ENCODE results near the gene GRIK1.
A peak's percentile ranks its signal among the peaks of the same experiment; 100 is the strongest.

Gene GRIK1

DNA sequence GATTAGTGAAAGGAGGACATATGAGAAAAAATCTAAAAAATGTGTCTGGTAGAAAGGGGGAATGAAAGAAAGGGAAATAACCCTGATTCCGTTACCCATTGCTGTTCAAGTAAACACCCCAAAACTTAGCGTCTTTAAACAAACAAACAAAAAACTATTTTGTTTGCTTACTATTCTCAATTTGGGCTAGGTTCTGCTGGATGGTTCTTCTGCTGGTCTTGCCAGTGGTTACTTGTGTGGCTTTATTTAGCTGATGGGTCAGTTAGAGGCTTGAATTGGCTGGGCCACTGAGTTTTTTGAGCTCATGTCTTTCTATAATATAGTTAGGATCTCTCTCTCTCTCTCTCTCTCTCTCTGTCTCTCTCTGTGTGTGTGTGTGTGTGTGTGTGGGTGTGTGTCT, 112.1 kb downstream of the GRIK1 start:
- DNase-seq (ENCODE audit: low spot score) = no peak

DNA sequence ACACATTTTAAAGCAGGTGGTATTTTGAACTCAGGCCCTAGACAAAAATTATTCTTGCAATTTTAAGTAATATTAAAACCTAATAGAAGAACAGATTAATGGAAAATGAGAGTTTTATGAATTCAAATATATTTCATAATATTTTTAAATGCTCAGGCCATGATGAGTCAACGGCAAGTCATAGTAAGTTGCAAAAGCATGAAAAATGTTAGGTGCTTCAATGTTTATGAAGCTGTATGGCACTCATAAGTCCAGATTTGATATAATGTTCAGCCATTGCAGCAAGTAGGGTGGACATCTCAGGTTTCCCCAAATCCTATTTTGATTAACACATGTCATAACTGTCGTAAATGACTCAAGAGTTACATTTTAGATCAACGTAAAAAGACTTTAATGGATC, 112.6 kb downstream of the GRIK1 start:
- no peak for DNase-seq (ENCODE audit: low spot score)

DNA sequence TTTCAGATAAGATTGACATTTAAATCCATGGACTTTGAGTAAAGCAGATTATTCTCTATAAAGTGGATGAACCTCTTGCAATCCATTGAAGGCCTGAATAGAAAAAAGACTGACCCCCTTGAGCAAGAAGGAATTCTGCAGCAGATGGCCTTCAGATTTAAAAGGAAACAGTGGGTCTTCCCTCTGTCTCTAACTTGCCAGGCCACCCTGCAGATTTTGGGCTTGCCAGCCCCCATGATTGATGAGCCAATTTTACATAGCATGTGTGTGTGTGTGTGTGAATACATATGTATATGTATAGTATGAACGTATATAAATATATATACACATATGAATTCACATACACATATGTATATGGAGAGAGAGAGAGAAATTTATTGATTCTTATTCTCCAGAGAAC, 113.4 kb downstream of the GRIK1 start:
- no peak for DNase-seq (ENCODE audit: low spot score)

DNA sequence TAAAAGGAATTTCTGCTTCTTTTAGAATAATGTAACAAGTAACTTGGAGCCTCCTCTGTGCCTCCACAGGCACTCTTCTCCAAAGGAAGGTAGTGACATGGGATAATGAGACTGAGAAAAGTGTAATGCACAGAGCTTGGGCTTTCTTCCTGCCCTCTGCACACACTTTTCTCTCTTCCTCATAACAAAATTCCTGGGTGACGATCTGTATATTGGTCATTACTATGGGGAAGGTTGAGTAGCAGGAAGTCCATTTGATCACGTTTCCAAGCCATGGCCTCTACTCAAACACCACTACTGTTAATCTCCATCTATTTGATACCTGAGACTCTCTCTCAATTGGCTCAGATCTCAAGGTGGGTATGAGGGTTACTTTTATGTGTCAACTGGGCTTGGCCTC, 113.9 kb downstream of the GRIK1 start:
- no peak for DNase-seq (ENCODE audit: low spot score)

DNA sequence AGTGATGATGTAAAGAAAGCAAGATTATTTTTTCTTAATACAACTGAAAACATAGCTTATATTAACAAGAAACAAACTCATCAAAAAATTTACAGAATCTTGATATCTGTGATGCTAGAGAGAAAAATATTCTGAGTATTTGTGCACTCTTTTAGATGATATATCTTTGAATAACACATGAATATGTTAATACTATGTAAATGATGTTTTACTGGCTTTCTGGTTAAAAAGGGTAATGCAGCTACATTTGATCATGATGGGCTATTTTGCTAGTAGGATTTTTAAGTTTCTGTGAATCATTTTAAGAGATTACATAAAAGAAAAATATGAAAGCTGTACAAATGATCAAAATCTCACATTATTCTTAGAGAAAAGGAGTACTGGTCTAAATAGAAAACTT, 114.5 kb downstream of the GRIK1 start:
- DNase-seq (ENCODE audit: low spot score) = no peak

DNA sequence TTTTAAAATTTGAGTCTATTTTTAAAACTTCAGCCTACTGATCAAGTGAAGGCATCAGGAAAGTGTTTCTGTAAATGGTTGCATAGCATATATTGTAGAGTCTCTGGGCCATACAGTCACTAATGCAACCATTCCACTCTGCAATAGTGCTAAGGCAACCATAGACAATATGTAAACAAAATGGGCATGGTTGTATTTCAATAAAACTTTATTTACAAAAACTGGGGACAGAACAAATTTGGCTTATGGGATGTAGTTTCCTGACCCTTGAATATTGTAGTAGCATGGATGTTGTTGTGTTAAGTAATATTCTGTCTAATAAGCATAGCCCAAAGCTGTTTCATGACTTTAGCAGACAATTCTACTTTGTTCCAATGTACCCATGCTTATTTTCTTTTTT, 117.7 kb downstream of the GRIK1 start:
- no peak for DNase-seq (ENCODE audit: low spot score)

DNA sequence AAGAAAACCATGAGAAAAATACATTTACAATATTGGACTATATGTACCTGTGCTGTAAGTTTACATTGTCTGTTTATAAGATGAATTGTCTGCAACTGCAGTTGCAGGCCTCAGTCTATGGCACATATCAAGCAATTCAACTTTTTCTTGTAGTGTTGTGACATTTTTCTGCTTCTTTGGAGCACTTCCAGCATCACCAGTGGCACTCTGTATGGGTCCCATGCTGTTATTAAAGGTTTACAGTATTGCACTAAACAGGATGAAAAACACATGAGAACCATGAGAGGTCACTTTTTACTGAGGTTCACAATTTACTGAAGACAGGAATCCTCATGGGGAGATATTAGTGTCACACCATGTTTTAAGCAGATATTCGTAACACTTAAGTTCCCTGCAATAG, 118.6 kb downstream of the GRIK1 start:
- no peak for DNase-seq (ENCODE audit: low spot score)

DNA sequence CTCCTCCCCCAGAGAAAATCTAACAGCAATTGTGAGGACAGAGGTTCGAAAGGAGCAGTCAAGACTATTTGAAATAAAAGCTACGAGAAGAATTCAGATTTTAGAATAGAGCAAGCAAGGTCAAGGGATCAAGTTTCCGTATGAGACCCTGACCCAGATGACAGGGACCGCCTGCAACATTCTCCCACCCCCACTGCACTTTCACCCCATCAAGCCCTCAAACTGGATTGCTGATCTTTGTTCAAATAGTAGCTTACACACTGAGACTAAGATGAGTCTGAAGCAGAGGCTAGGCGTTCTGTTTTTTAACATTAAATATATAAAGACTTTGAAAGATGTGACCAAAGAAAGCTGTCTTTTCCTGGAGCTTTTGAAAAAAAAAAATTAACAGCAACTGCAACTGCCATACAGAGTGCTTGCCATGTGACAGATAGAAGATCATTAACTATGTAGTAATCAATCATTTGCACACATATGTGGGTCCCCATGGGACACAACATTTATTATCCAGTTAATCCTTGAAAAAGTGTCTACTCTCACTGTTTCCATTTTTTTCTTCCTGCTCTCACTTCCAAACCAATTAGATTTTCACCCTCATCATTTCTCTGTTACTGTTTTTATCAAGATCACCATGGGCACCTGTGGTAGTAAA, 120.0 kb downstream of the GRIK1 start:
- DNase-seq (ENCODE audit: low spot score) = no peak

DNA sequence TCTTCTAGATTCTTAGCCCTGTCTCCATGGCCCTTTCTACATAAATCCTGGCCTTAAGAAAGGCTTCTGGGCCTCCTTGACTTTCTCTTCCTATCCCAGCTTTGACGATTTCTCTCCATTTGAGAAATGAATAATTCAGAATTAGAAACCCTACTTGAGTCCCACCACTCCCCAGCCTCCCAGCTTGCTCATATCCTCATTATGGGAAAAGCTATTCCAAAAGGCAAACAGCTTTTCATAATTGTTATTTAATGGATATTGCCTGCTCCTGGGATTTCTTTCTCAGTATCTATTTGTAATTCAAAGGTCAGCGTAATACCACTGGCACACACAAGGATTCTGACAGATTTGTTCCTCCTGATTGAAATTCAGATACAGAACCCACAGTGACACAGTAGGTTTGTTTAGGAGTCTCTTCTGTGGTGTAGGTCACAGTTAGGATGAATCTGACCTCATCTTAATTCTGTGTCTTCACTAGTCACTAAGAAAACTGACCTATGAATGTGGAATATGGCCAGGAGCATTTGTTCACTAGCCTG, 121.3 kb downstream of the GRIK1 start:
- DNase-seq (ENCODE audit: low spot score) = no peak

DNA sequence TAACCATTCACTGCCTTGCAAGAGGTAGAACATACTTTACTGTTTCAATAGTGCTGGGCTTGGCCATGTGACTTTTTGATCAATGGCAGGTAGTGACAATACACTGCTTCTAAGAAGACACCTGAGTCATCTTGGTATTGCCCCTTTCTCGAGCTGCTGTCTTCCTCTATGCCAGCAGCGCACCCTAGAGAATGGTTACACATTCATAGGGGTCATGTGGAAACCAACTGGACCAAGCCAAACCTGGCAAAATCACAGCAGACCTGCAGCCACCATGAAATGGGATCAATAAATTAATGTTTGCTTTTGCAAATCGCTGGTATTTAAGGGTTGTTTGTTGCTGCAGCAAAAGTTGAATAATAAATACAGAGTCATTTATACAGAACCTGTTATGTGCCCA, 122.3 kb downstream of the GRIK1 start:
- DNase-seq (ENCODE audit: low spot score) = no peak

DNA sequence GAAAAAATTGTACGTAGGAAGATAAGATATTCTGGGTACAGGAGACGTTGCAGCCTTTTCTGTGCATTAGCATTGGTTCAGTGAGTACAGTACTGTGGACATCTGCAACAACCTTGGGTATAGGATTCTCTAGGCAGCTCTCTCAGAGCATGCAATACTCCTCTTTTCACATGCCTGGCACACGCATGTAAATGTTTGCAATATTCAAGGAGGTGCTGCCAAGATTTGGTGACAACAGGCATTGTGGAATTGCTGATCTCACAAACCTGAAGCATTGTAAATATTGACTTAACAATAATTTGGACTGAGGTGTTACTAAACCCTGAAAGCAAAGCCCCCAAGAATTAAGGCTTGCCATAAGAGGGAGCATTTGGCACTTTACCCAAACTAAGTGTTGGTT, 126.8 kb downstream of the GRIK1 start:
- DNase-seq (ENCODE audit: low spot score) = no peak

DNA sequence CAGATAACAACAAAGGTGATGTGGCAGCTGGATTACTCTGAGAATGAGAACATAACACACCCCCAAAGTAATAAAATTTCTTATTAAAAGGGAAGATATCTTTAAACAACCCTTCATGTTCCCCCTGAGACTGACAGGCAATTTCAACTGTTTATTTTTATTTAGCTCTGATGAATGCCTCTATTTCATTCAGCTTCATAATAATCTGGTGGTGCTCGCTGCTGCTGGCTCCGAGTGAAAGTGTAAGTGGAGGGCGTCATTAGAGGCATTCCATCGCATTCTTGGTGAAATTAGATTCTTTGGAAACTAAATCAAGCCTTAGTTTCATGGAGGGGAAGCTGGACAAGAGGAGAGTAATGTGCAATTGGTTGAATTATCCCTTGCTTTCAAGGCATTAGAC, 128.9 kb downstream of the GRIK1 start:
- DNase-seq (ENCODE audit: low spot score) = no peak

DNA sequence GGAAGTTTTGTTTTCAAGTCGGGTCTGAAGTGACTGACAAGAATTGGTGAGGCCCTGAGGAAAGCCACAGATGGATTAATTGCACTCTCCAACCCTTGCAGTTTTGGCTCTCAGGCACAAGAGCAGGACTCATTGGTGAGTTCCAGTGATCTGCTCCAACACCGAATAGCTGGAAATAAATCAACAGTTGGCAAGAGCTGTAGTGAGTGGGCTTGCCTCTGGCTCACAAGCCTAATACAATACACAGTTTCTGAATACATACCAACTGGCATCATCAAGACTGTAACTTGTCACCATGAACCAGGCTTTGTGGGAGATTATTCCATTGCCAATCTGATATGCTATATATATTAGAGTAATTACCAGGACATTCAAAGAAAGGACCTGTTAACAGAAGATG, 131.6 kb downstream of the GRIK1 start:
- peak; percentile 57 for DNase-seq (ENCODE audit: low spot score)

DNA sequence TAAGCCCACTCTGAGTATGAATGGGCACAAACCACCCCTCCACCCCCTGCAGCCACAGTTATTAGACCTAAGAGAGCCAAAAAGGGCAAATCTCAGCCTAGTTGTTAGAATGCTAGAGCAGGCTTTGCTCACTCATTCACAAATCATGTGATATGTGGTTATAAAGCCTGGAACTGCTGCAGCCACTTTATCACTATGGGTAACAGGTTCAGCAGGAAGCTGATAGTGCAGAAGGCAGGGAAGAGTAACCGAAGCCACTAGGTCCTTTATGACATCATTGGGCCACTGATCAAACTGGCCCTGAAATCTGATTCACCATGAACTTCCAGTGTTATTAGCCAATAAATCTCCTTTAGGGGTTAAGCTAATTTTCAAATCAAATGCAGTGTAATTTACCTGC, 134.7 kb downstream of the GRIK1 start:
- no peak for DNase-seq (ENCODE audit: low spot score)

DNA sequence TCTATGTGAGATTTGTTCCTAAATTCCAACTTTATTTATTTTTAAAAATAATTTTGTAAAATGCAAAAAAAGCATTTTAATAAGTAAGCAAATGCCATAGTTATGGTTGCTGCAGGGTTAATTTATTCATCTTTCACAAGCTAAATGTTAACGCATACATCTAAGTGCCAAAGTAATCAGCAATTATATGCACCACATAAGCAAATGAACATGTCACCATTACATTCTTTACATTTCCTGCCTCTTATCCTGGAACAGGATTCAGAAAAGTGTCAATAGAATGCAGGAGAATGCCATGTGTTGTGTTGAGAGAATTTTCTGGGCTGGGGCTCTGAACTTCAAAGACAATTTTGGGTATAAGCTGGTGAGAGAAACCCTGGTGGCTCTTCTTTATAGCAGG, 136.6 kb downstream of the GRIK1 start:
- no peak for DNase-seq (ENCODE audit: low spot score)

DNA sequence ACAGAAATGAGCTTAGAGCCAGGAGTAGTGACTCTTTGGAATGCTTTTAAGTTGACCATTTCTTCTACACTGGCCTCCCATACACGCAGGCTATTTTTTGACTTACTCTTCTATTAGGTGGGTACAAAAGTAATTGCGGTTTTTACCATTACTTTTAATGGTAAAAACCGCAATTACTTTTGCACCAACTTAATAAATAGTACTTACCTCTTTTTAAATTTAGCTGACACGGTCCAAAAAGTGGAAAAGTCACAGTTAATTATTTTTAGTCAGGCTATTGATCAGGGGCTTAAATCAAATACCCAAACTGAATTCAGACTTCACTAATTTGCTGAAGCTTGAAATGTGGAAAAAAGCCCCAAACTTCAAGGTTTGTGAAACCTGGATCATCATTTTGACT, 138.7 kb downstream of the GRIK1 start:
- DNase-seq (ENCODE audit: low spot score) = no peak

DNA sequence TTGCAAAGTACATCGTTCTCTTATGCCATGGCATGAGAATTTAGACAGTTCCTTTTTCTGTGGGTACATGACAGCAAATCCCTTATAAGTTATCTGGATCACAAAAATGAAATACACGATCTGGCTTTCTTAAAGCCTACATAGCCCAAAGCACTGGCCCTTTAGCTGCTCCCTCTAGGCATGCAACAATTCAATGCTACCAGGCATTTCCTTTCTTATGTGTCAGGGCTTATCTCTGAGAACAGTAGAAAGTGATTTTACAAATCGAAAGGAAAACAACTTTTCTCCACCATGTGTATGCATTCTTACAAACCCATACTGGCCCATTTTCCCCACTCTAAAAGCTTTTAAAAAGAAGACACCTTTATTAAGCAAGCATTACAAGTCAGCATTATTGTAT, 139.7 kb downstream of the GRIK1 start:
- DNase-seq (ENCODE audit: low spot score) = no peak

DNA sequence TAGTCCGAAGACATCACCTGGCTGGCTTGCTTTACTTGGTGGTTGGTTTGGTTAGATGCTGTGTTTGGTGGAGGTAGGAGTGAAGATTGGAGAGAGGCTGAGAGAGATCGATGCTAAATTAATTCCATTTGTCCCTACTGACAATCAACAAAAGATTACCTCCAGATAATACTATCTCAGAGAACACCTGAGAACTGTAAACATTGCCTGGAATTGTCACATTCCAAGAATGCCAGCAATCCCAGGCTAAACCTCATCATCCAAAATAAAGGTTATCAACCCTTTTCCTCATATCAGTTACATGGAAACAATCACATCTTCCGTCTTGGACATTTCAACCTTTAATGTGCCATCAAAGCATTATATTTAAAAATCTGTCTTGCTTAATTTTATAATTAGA, 141.0 kb downstream of the GRIK1 start:
- DNase-seq (ENCODE audit: low spot score) = no peak

DNA sequence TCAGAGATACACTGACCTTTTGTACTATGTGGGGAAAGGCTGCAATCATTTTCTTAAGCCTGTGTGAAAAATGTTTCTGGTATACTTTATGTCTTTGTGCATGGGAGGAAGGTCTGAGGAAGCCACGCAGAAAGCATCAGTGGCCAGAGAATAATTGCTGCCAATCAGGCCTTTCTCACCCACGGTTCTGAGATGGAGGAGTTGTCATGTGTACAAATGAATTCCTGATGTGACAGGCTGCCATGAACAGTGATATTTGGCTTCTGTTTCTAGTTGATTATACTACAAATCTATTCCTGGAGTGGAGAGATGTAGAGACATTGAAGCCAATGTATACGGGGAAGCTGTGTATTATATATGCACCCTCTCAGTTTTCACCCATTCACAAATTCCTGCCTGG, 142.6 kb downstream of the GRIK1 start:
- DNase-seq (ENCODE audit: low spot score) = no peak

DNA sequence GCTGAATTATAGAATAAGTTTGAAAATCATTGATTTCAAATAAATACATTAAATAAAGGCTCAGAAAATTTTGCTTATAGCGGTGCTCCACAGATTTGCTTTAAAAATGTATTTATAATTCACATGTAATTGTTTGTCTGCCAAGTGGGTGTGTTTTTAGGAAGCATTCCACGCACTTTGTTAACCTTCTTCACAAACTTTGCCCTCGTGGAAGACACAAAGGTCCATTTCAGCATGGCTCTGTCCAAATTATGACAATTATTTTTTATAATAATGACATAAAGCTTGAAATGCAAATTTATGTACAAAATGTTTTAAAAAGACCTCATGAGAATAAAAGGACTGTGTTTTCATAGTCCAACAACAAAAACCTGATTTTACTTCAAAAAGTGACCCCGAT, 146.1 kb downstream of the GRIK1 start:
- DNase-seq (ENCODE audit: low spot score) = no peak

DNA sequence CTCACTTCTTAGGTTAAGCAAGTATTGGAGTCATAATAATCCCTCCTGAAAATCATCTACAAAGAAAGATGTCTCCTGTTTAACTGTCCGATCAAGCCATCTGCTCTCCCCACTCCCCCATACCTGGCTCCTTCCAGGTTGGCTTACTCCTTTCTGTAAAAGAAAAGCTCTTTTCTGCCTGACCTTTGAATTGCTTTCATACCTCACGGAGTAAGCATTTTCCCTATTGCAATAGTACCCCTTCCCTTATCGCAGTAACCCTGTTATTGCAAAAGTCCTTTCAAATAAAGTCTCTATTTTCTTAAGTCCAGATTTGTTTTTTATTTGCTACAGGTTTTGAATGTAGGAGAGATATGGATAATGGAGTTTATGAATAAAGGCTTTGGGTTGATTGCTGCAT, 150.4 kb downstream of the GRIK1 start:
- DNase-seq (ENCODE audit: low spot score) = no peak

DNA sequence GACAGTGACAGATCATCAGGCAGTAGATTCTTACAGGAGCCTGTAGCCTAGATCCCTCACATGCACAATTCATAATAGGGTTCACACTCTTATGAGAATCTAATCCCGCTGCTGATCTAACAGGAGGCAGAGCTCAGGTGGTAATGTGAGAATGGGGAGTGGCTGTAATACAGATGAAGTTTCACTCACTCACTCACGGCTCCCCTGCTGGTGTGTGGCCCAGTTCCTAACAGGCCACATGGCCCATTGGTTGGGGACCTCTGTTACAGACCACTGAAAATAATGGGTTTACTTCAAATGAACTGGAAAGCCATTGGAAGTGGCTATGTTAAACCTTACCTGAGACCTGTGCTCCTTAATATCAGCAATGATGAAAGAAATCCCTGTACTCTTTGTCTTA, 151.0 kb downstream of the GRIK1 start:
- DNase-seq (ENCODE audit: low spot score) = no peak

DNA sequence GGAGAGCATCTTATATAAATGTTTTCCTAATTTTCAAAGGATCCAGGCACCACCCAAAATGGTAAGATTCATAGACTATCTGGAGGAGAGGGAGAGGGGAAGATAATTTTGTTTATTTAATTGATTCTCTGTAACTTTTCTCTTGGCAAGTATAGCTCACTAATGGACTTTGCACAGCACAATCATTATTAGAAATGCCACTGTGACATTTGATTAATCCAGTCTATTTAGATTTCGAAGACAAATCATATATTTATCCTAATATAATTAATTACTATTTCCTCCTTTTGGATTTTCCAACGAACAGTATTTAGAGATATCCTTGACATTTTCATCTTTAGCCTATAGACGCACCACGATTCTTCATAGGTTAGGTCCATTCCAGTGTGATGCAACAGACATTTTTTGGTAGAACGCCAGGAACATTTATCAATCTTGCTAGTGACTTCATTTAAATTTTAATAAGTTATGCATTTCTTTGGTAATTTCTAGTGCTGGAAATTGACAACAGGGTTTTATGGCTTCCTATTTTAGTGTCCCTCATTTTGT, 152.4 kb downstream of the GRIK1 start:
- DNase-seq (ENCODE audit: low spot score) = no peak

Data from Ammon's horn (tissue), 1 donor.